IPS-11a (cell line): ENCODE data around the gene KCNMA1.
"Not testable (repeated sequence)": the region's sequence is repeated elsewhere in the genome, so short reads cannot be mapped to it uniquely, and the experiment has no call there.

Experiments used
- H3K4me3 ChIP-seq: one replicate; pipeline ENCODE4 v1.5.1; 2013; ENCODE audit warnings: low read depth, low read length, control low read depth

Gene KCNMA1

GRCh38 chr10:77664696-77665095 is 27.1 kb upstream of the KCNMA1 start:
- no peak overlapping the region for H3K4me3 ChIP-seq

- H3K4me3 ChIP-seq = no peak overlapping the region
Measured at GRCh38 chr10:77664008-77664407, 26.4 kb upstream of the KCNMA1 start.

GRCh38 chr10:77661674-77662073 is 24.1 kb upstream of the KCNMA1 start:
- no peak overlapping the region for H3K4me3 ChIP-seq

- H3K4me3 ChIP-seq = no peak overlapping the region
Measured at GRCh38 chr10:77661100-77661499, 23.5 kb upstream of the KCNMA1 start.

- H3K4me3 ChIP-seq = not testable (repeated sequence)
Measured at GRCh38 chr10:77659046-77659670, 21.6 kb upstream of the KCNMA1 start.

- no peak overlapping the region for H3K4me3 ChIP-seq
Measured at GRCh38 chr10:77653210-77653609, 15.6 kb upstream of the KCNMA1 start.

- H3K4me3 ChIP-seq = no peak overlapping the region
Measured at GRCh38 chr10:77649333-77650331, 12.0 kb upstream of the KCNMA1 start.

- H3K4me3 ChIP-seq = no peak overlapping the region
Measured at GRCh38 chr10:77648472-77648871, 10.9 kb upstream of the KCNMA1 start.

- H3K4me3 ChIP-seq = no peak overlapping the region
Measured at GRCh38 chr10:77647543-77648293, 10.1 kb upstream of the KCNMA1 start.

- H3K4me3 ChIP-seq = no peak overlapping the region
Measured at GRCh38 chr10:77644557-77645243, 7.1 kb upstream of the KCNMA1 start.

- no peak overlapping the region for H3K4me3 ChIP-seq
Measured at GRCh38 chr10:77643795-77644468, 6.3 kb upstream of the KCNMA1 start.

GRCh38 chr10:77641788-77642397 is 4.3 kb upstream of the KCNMA1 start:
- no peak overlapping the region for H3K4me3 ChIP-seq

- no peak overlapping the region for H3K4me3 ChIP-seq
Measured at GRCh38 chr10:77641344-77641743, 3.7 kb upstream of the KCNMA1 start.

GRCh38 chr10:77640167-77640566 is 2.6 kb upstream of the KCNMA1 start:
- H3K4me3 ChIP-seq = no peak overlapping the region

- H3K4me3 ChIP-seq = no peak overlapping the region
Measured at GRCh38 chr10:77639756-77640155, 2.1 kb upstream of the KCNMA1 start.

GRCh38 chr10:77638321-77639101 is 903 bp upstream of the KCNMA1 start:
- peak overlapping the region; percentile 63 for H3K4me3 ChIP-seq

GRCh38 chr10:77636967-77637531 is 559 bp downstream of the KCNMA1 start:
- peak overlapping the region; percentile 75 for H3K4me3 ChIP-seq

GRCh38 chr10:77636282-77636966 is 1.2 kb downstream of the KCNMA1 start:
- H3K4me3 ChIP-seq = peak overlapping the region; percentile 75
